HCT116 (cell line): ENCODE results near the gene RNASEL. TPM values are rescaled to one million over a fixed set of nuclear protein-coding genes. Genes with fewer than 3 reads are reported as not detected.

ENCODE experiments used
- ATAC-seq: fragments of 200-7000 bp; cut with Tn5 transposase; 2 replicates; pipeline ENCODE4 v1.9.1; 2020; ENCODE audit warnings: mild to moderate bottlenecking, moderate library complexity
- BruUV-seq: library from RNA; stranded (reverse); fragments of 400-500 nt; replicated peaks from 2 replicates; lab custom pipeline; 2021; lab: Mats Ljungman, UMichigan
- CTCF ChIA-PET: fragments of 300-600 bp; sonication (Branson Sonifier 250); formaldehyde crosslinking; loops from one replicate; lab custom pipeline; 2021; ENCODE audit warnings: antibody characterized with exemption; lab: Charles Lee
- POLR2A ChIA-PET: fragments of 300-600, 350-600 bp; sonication (Branson Sonifier 250); formaldehyde crosslinking; loops from one replicate; lab custom pipeline; 2021; ENCODE audit warnings: antibody characterized with exemption; lab: Charles Lee
- RAD21 ChIA-PET, 2 experiments: fragments of 300-600 bp; sonication (Branson Sonifier 250); formaldehyde crosslinking; loops; one replicate each; lab custom pipeline; 2023; ENCODE audit warnings: low total read pairs in 2 of 2; ENCODE audit not compliant: uncharacterized antibody in 2 of 2, unreplicated experiment in 2 of 2, low non-redundant PET in 1 of 2; lab: Charles Lee
- DNase-seq: peaks from one replicate; pipeline ENCODE4 v3.0.0-alpha.2; 2010; ENCODE audit warnings: low read depth, low spot score
- H2AFZ ChIP-seq: fragments of 200-600 bp; shearing (Covaris generic), sonication (generic); 2 replicates; pipeline ENCODE4 v1.6.1; 2017; ENCODE audit warnings: low read depth, mixed run types, mixed read lengths, antibody characterized with exemption, low read length; ENCODE audit not compliant: poor library complexity, severe bottlenecking
- H3K27ac ChIP-seq: 2 replicates; pipeline ENCODE4 v1.5.1; 2012; ENCODE audit warnings: low read depth, low read length
- H3K27me3 ChIP-seq: fragments of 200-600 bp; sonication (generic); 2 replicates; pipeline ENCODE4 v1.6.1; 2016; ENCODE audit warnings: mixed run types, low read length, mixed read lengths; ENCODE audit not compliant: insufficient read depth
- H3K36me3 ChIP-seq, 2 experiments: fragments of 200-500 bp in 1 of 2; fragments of 200-600 bp in 1 of 2; sonication (Bioruptor generic) in 1 of 2; sonication (generic) in 1 of 2; 2 replicates each; pipeline versions ENCODE4 v1.5.1 to v1.6.1; 2014 to 2016; ENCODE audit warnings: low read length in 2 of 2, inconsistent platforms in 1 of 2, mixed read lengths in 1 of 2, mixed run types in 1 of 2; ENCODE audit not compliant: insufficient read depth in 2 of 2, control insufficient read depth in 1 of 2
- H3K4me1 ChIP-seq, 2 experiments: fragments of 200-600 bp in 1 of 2; sonication (generic) in 1 of 2; 2 replicates each; pipeline versions ENCODE4 v1.5.1 to v1.6.1; 2012 to 2017; ENCODE audit warnings: low read length in 2 of 2, inconsistent platforms in 1 of 2, mild to moderate bottlenecking in 1 of 2, mixed read lengths in 1 of 2, mixed run types in 1 of 2, moderate library complexity in 1 of 2; ENCODE audit not compliant: insufficient read depth in 2 of 2, control insufficient read depth in 1 of 2
- H3K4me2 ChIP-seq: fragments of 200-600 bp; sonication (generic); 2 replicates; pipeline ENCODE4 v1.6.1; 2017; ENCODE audit warnings: mixed run types, low read length, mixed read lengths
- H3K4me3 ChIP-seq, 2 experiments: fragments of 200-600 bp in 1 of 2; sonication (generic) in 1 of 2; replicated peaks in 1 of 2; 2 replicates each; pipeline ENCODE4 v1.5.1; 2011 to 2016; ENCODE audit warnings: low read length in 2 of 2, control low read depth in 1 of 2, low read depth in 1 of 2, mild to moderate bottlenecking in 1 of 2, mixed read lengths in 1 of 2, mixed run types in 1 of 2
- H3K79me2 ChIP-seq: fragments of 200-600 bp; sonication (generic); 2 replicates; pipeline ENCODE4 v1.6.1; 2017; ENCODE audit warnings: mild to moderate bottlenecking, mixed run types, low read length, moderate library complexity, mixed read lengths; ENCODE audit not compliant: insufficient read depth
- H3K9ac ChIP-seq: fragments of 200-600 bp; sonication (generic); 2 replicates; pipeline ENCODE4 v1.6.1; 2016; ENCODE audit warnings: low read length, mixed read lengths
- H3K9me2 ChIP-seq: fragments of 200-600 bp; sonication (generic), shearing (Covaris generic); 2 replicates; pipeline ENCODE4 v1.6.1; 2017; ENCODE audit warnings: mixed run types, mild to moderate bottlenecking, moderate library complexity; ENCODE audit not compliant: insufficient read depth
- H3K9me3 ChIP-seq, 2 experiments: fragments of 200-500 bp in 1 of 2; fragments of 200-600 bp in 1 of 2; sonication (Bioruptor generic) in 1 of 2; sonication (generic) in 1 of 2; 2 replicates each; pipeline ENCODE4 v1.6.1; 2014 to 2017; ENCODE audit warnings: low read length in 2 of 2, mixed read lengths in 2 of 2, inconsistent platforms in 1 of 2, low read depth in 1 of 2, mild to moderate bottlenecking in 1 of 2, mixed run types in 1 of 2, moderate library complexity in 1 of 2; ENCODE audit not compliant: control insufficient read depth in 1 of 2, insufficient read depth in 1 of 2
- H4K20me1 ChIP-seq: fragments of 200-600 bp; sonication (generic), shearing (Covaris generic); 2 replicates; pipeline ENCODE4 v1.6.1; 2017; ENCODE audit warnings: mixed run types, mild to moderate bottlenecking, moderate library complexity; ENCODE audit not compliant: insufficient read depth
- CEBPB ChIP-seq: IDR thresholded peaks from 2 replicates; pipeline ENCODE4 v1.6.1; 2012; ENCODE audit warnings: low read depth
- EGR1 ChIP-seq: IDR thresholded peaks from 2 replicates; pipeline ENCODE4 v1.6.1; 2012; ENCODE audit warnings: low read depth
- EZH2 ChIP-seq: fragments of 200-600 bp; sonication (generic); IDR thresholded peaks from 2 replicates; pipeline ENCODE4 v1.6.1; 2017; ENCODE audit warnings: antibody characterized with exemption, mixed run types
- FOSL1 ChIP-seq: IDR thresholded peaks from 2 replicates; pipeline ENCODE4 v1.6.1; 2012; ENCODE audit warnings: low read depth
- JUND ChIP-seq: IDR thresholded peaks from 2 replicates; pipeline ENCODE4 v1.6.1; 2012
- MAX ChIP-seq: IDR thresholded peaks from 2 replicates; pipeline ENCODE4 v1.6.1; 2012
- REST ChIP-seq: IDR thresholded peaks from 2 replicates; pipeline ENCODE4 v1.6.1; 2012; ENCODE audit warnings: low read depth
- SIN3A ChIP-seq: IDR thresholded peaks from 2 replicates; pipeline ENCODE4 v1.6.1; 2012; ENCODE audit warnings: low read depth
- SP1 ChIP-seq: IDR thresholded peaks from 2 replicates; pipeline ENCODE4 v1.6.1; 2012; ENCODE audit warnings: low read depth
- SRF ChIP-seq: IDR thresholded peaks from 2 replicates; pipeline ENCODE4 v1.6.1; 2012; ENCODE audit warnings: low read depth
- TCF7L2 ChIP-seq: IDR thresholded peaks from 2 replicates; pipeline ENCODE4 v1.7.0; 2011; ENCODE audit warnings: borderline replicate concordance, inconsistent platforms; ENCODE audit not compliant: insufficient read depth, insufficient read length; ENCODE audit errors: extremely low read depth
- ZBTB33 ChIP-seq: IDR thresholded peaks from 2 replicates; pipeline ENCODE4 v1.6.1; 2011; ENCODE audit warnings: mild to moderate bottlenecking, low read length, moderate library complexity; ENCODE audit not compliant: insufficient replicate concordance; ENCODE audit errors: extremely low read depth
- ZNF274 ChIP-seq: fragments of 200-500 bp; sonication (Bioruptor generic); IDR thresholded peaks from 2 replicates; pipeline ENCODE4 v1.6.1; 2014; ENCODE audit warnings: mild to moderate bottlenecking, low read depth, low read length, inconsistent platforms
- intact Hi-C: fragments of 100-400 bp; cut with micrococcal nuclease; formaldehyde crosslinking; loops from 2 replicates; pipeline ENCODE4 v1.10.0; 2022
- total RNA-seq: library from RNA; stranded (reverse); gene quantifications from one replicate; pipeline ENCODE4 v1.2.1, GENCODE V29; 2021; ENCODE audit not compliant: unreplicated experiment

RNASEL gene
- total RNA-seq, 1 experiment from 2014 or later = 2.9 TPM

- CTCF ChIA-PET = interaction anchor here (1.2 kb wide), 1 partner anchor 11 kb away, joined by 3 read pairs; no protein-coding TSS in a partner anchor
- H3K9me2 ChIP-seq = no peaks in the 10 kb centered on the region
Observed at GRCh38 chr1:182584746-182585145, 4.3 kb downstream of the RNASEL start.

GRCh38 chr1:182580736-182581135, 8.3 kb downstream of the RNASEL start:
- no TSS peak for BruUV-seq
- ChIA-PET CTCF (no interaction called here), POLR2A (no interaction called here), RAD21 (no interaction called here)
- no peaks in the 10 kb centered on the region for H3K9me3 ChIP-seq
- H3K9ac ChIP-seq = no peak overlapping the region
- no peaks in the 10 kb centered on the region for H3K9me2 ChIP-seq
- H3K4me3 ChIP-seq = no peak overlapping the region
- no peaks in the 10 kb centered on the region for H3K27me3 ChIP-seq
- peaks cover 0 to 2% of the 10 kb centered on the region in 2 experiments; a peak in 1 of 4 replicates for H3K36me3 ChIP-seq
- H3K27ac ChIP-seq = no peak overlapping the region
- peaks cover 2 to 3% of the 10 kb centered on the region in 2 experiments; a peak in 3 of 4 replicates for H3K4me1 ChIP-seq
- no peaks in the 10 kb centered on the region for H3K79me2 ChIP-seq
- DNase-seq (no peak), ATAC-seq (no peak)
- TF ChIP-seq SIN3A = no peak
- no peak for TF ChIP-seq MAX
- TF ChIP-seq JUND = no peak
- TF ChIP-seq CEBPB = no peak
- no peak for TF ChIP-seq FOSL1
- no peak for TF ChIP-seq EZH2
- TF ChIP-seq SRF = no peak
- TF ChIP-seq REST = no peak
- no peak for TF ChIP-seq ZNF274
- no peaks in the 10 kb centered on the region for H4K20me1 ChIP-seq
- no peak overlapping the region for H2AFZ ChIP-seq
- no peak overlapping the region for H3K4me2 ChIP-seq
- intact Hi-C loops = no loop called here

More at GRCh38 chr1:182584746-182585145, 4.3 kb downstream of the RNASEL start:
- Histone ChIP-seq H3K27me3 (no peaks in the 10 kb centered on the region), H3K4me3 (no peak overlapping the region), H3K36me3 (peaks cover 0 to 2% of the 10 kb centered on the region in 2 experiments; a peak in 1 of 4 replicates), H3K4me1 (peaks cover 0 to 13% of the 10 kb centered on the region in 2 experiments; a peak in 2 of 4 replicates), H3K79me2 (no peaks in the 10 kb centered on the region), H3K27ac (no peak overlapping the region), H3K4me2 (no peak overlapping the region), H2AFZ (no peak overlapping the region), H3K9me3 (no peaks in the 10 kb centered on the region), H4K20me1 (no peaks in the 10 kb centered on the region), H3K9ac (no peak overlapping the region)
- RAD21 ChIA-PET = no interaction called here
- no TSS peak for BruUV-seq
- POLR2A ChIA-PET = no interaction called here
- DNase-seq = no peak
- intact Hi-C loops = no loop called here
- TF ChIP-seq SP1 (no peak), EGR1 (no peak), SIN3A (no peak), ZNF274 (no peak), ZBTB33 (no peak), TCF7L2 (no peak)
- no peak for ATAC-seq
